ENCODE measurements around the gene TCF3. TPM values are rescaled to one million over a fixed set of nuclear protein-coding genes. Genes with fewer than 3 reads are reported as not detected.

Gene TCF3
- total and polyA plus RNA-seq, 2 donors (not counting 3 experiments of a cell fraction or from before 2014, with no cell fraction given), result 147 to 193 TPM

- FAIRE-seq, result no peak
- H3K9me3 ChIP-seq (replicated peaks; ENCODE audit: control insufficient read depth, insufficient read depth, low read length), result no peaks in the 10 kb centered on the region
- CTCF ChIA-PET, result interaction anchor here (1.1 kb wide), 1 partner anchor 13 kb away, joined by 4 read pairs; no protein-coding TSS in a partner anchor
These were observed 74.3 kb downstream of the TCF3 start for GRCh38 chr19:1577929-1578618.

More at GRCh38 chr19:1577929-1578618, 74.3 kb downstream of the TCF3 start:
- intact Hi-C loops (cut with micrococcal nuclease) (no loop called here), dilution Hi-C loops (cut with MboI; ENCODE audit: extremely low pct_ligation_motif_present, low sequenced_read_pairs) (no loop called here)
- Histone ChIP-seq H4K20me1 (replicated peaks; ENCODE audit: control insufficient read depth, extremely low read depth, insufficient read depth, low read length) (no peaks in the 10 kb centered on the region), H2AFZ (ENCODE audit: low read depth, low read length) (no peak overlapping the region), H3K36me3 (ENCODE audit: control insufficient read depth in 2 of 2, extremely low read depth in 1 of 2, insufficient read depth in 2 of 2, low read length in 2 of 2) (peaks cover 12 to 43% of the 10 kb centered on the region in 2 experiments), H3K9ac (replicated peaks; ENCODE audit: extremely low read depth, insufficient read depth, low read length) (no peak overlapping the region), H3K79me2 (ENCODE audit: control insufficient read depth, insufficient read depth, low read length) (no peaks in the 10 kb centered on the region), H3K27me3 (ENCODE audit: control insufficient read depth in 2 of 2, insufficient read depth in 2 of 2, low read length in 2 of 2) (no peaks in the 10 kb centered on the region), H3K9me1 (replicated peaks; ENCODE audit: control insufficient read depth, extremely low read depth, insufficient read depth, low read length) (no peaks in the 10 kb centered on the region), H3K4me3 (replicated peaks in 1 of 3; ENCODE audit: insufficient read depth in 1 of 3, low read depth in 1 of 3, low read length in 3 of 3) (no peak overlapping the region), H3K4me2 (ENCODE audit: insufficient read depth, low read length) (no peak overlapping the region), H3K27ac (ENCODE audit: insufficient read depth, low read depth, low read length) (no peak overlapping the region), H3K4me1 (ENCODE audit: control insufficient read depth, extremely low read depth, insufficient read depth, low read length) (no peaks in the 10 kb centered on the region)
- no TSS peak for BruUV-seq (replicated peaks)
- POLR2A ChIA-PET, result interaction anchor here (0.8 kb wide), 1 partner anchor 13 kb away, joined by 3 read pairs; no protein-coding TSS in a partner anchor
- DNase-seq (ENCODE audit: low read depth, low spot score), result no peak
- TF ChIP-seq JUN (IDR thresholded peaks at IDR 0.05; ENCODE audit: borderline replicate concordance, insufficient read depth, insufficient read length, low read depth) (no peak), MAX (IDR thresholded peaks at IDR 0.05; ENCODE audit: insufficient read depth, insufficient read length) (no peak), POLR2A (IDR thresholded peaks at IDR 0.05; ENCODE audit: low read depth, low read length) (no peak), MYC (IDR thresholded peaks at IDR 0.05; ENCODE audit: low read depth, low read length) (no peak), GATA2 (IDR thresholded peaks at IDR 0.05; ENCODE audit: insufficient read depth, insufficient read length, low read depth, low read length) (no peak), CTCF (IDR thresholded peaks at IDR 0.05; ENCODE audit: extremely low read depth in 1 of 2, insufficient read depth in 1 of 2, low read depth in 1 of 2, low read length in 2 of 2) (no peak), FOS (IDR thresholded peaks at IDR 0.05; ENCODE audit: borderline replicate concordance, insufficient read depth, low read length) (no peak), POLR2AphosphoS5 (IDR thresholded peaks at IDR 0.05; ENCODE audit: insufficient read depth, low read depth, low read length) (no peak), EZH2 (IDR thresholded peaks at IDR 0.05; ENCODE audit: borderline replicate concordance, low read depth, low read length, severe bottlenecking) (no peak)
